Astrocyte (in vitro differentiated cells and primary cell): ENCODE results near the gene KNOP1. TPM values are rescaled to one million over a fixed set of nuclear protein-coding genes. Genes with fewer than 3 reads are reported as not detected.

ENCODE experiments used
- DNase-seq: peaks from one replicate; pipeline ENCODE4 v3.0.0-alpha.2; 2010; ENCODE audit warnings: low read depth
- FAIRE-seq: peaks from 2 replicates; lab custom pipeline; 2011; peaks lifted over from hg19 to GRCh38; lab: Jason Lieb, UNC
- H2AFZ ChIP-seq: 2 replicates; pipeline ENCODE4 v1.6.0; 2012; ENCODE audit warnings: low read depth, low read length, inconsistent platforms
- H3K27ac ChIP-seq: 2 replicates; pipeline ENCODE4 v1.5.1; 2011; ENCODE audit warnings: low read depth, low read length, inconsistent platforms
- H3K27me3 ChIP-seq: 2 replicates; pipeline ENCODE4 v1.6.0; 2011; ENCODE audit warnings: low read length, inconsistent platforms; ENCODE audit not compliant: insufficient read depth
- H3K36me3 ChIP-seq: 2 replicates; pipeline ENCODE4 v1.5.1; 2011; ENCODE audit warnings: low read length, inconsistent platforms; ENCODE audit not compliant: insufficient read depth
- H3K4me1 ChIP-seq: 2 replicates; pipeline ENCODE4 v1.5.1; 2011; ENCODE audit warnings: low read length, inconsistent platforms; ENCODE audit not compliant: insufficient read depth
- H3K4me2 ChIP-seq: 2 replicates; pipeline ENCODE4 v1.6.0; 2012; ENCODE audit warnings: low read length, inconsistent platforms
- H3K4me3 ChIP-seq: 2 replicates; pipeline ENCODE4 v1.5.1; 2011; ENCODE audit warnings: low read depth, mild to moderate bottlenecking, low read length, inconsistent platforms; ENCODE audit not compliant: insufficient read depth
- H3K79me2 ChIP-seq: 2 replicates; pipeline ENCODE4 v1.6.0; 2012; ENCODE audit warnings: mild to moderate bottlenecking, low read length, inconsistent platforms; ENCODE audit not compliant: insufficient read depth
- H3K9ac ChIP-seq: 2 replicates; pipeline ENCODE4 v1.6.0; 2012; ENCODE audit warnings: mild to moderate bottlenecking, low read length, inconsistent platforms
- H3K9me3 ChIP-seq: 2 replicates; pipeline ENCODE4 v1.5.1; 2012; ENCODE audit warnings: low read depth, mild to moderate bottlenecking, low read length, inconsistent platforms; ENCODE audit not compliant: insufficient read depth
- H4K20me1 ChIP-seq: 2 replicates; pipeline ENCODE4 v1.6.0; 2012; ENCODE audit warnings: low read length, inconsistent platforms; ENCODE audit not compliant: insufficient read depth
- H3K27ac Mint-ChIP-seq: one replicate; pipeline ENCODE4 v1.8.0; 2021; ENCODE audit warnings: mild to moderate bottlenecking, mixed read lengths; ENCODE audit not compliant: unreplicated experiment
- H3K27me3 Mint-ChIP-seq: one replicate; pipeline ENCODE4 v1.8.0; 2021; ENCODE audit warnings: low read depth, mixed read lengths; ENCODE audit not compliant: unreplicated experiment
- H3K36me3 Mint-ChIP-seq: one replicate; pipeline ENCODE4 v1.8.0; 2021; ENCODE audit warnings: low read depth, mixed read lengths; ENCODE audit not compliant: unreplicated experiment
- H3K4me1 Mint-ChIP-seq: one replicate; pipeline ENCODE4 v1.8.0; 2021; ENCODE audit warnings: low read depth, mixed read lengths; ENCODE audit not compliant: unreplicated experiment
- H3K4me3 Mint-ChIP-seq: one replicate; pipeline ENCODE4 v1.8.0; 2021; ENCODE audit warnings: mild to moderate bottlenecking, moderate library complexity, mixed read lengths; ENCODE audit not compliant: unreplicated experiment
- H3K9me3 Mint-ChIP-seq: one replicate; pipeline ENCODE4 v1.8.0; 2021; ENCODE audit warnings: mild to moderate bottlenecking, mixed read lengths; ENCODE audit not compliant: unreplicated experiment
- EZH2 ChIP-seq: IDR thresholded peaks from 2 replicates; pipeline ENCODE4 v1.6.1; 2012; ENCODE audit warnings: mild to moderate bottlenecking, low read length, inconsistent platforms; ENCODE audit not compliant: insufficient read depth
- total RNA-seq: library from RNA; stranded (reverse); gene quantifications from 2 replicates; pipeline ENCODE4 v1.2.1, GENCODE V29; 2021
- TF ChIP-seq, protein P1 (sequence below): IDR thresholded peaks from 2 replicates; pipeline ENCODE4 v1.5.1; 2011; ENCODE audit warnings: low read depth, mild to moderate bottlenecking, inconsistent platforms, low read length, moderate library complexity; ENCODE audit not compliant: insufficient read depth

Gene KNOP1
- total RNA-seq, 1 donor from 2014 or later: 22.9 TPM

DNA sequence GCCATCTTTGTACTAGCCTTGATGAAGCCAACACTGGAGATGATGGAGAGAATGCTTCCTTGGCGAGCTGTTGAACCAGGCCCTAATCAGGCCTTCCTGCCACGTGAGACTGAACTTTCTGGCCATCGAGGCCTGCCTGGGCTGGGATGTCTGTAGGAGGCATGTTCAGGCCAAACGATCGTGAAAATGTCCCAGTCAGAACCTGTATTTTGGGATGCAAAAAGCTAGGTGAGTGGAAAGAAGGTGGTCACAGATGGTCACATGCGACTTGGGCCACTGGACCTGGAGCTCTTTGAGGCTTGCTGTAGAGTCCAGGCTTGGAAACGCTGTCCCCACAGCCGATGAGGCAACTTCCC is 12.9 kb downstream of the KNOP1 start:
- Histone ChIP-seq H3K36me3 (peaks cover 20% of the 10 kb centered on the region), H3K4me2 (no peak overlapping the region), H3K4me3 (no peak overlapping the region), H4K20me1 (peaks cover 19% of the 10 kb centered on the region), H3K4me1 (peaks cover 28% of the 10 kb centered on the region), H3K9me3 (no peaks in the 10 kb centered on the region), H3K27ac (peak overlapping the region; percentile 44), H2AFZ (no peak overlapping the region), H3K9ac (no peak overlapping the region), H3K27me3 (no peaks in the 10 kb centered on the region), H3K79me2 (peaks cover 26% of the 10 kb centered on the region)
- Mint-ChIP-seq H3K36me3 (peaks cover 30% of the 10 kb centered on the region), H3K4me1 (peaks cover 35% of the 10 kb centered on the region), H3K4me3 (no peak overlapping the region), H3K27me3 (no peaks in the 10 kb centered on the region), H3K9me3 (peaks cover 5% of the 10 kb centered on the region), H3K27ac (peak overlapping the region; percentile 55)
- TF ChIP-seq, protein P1, sequence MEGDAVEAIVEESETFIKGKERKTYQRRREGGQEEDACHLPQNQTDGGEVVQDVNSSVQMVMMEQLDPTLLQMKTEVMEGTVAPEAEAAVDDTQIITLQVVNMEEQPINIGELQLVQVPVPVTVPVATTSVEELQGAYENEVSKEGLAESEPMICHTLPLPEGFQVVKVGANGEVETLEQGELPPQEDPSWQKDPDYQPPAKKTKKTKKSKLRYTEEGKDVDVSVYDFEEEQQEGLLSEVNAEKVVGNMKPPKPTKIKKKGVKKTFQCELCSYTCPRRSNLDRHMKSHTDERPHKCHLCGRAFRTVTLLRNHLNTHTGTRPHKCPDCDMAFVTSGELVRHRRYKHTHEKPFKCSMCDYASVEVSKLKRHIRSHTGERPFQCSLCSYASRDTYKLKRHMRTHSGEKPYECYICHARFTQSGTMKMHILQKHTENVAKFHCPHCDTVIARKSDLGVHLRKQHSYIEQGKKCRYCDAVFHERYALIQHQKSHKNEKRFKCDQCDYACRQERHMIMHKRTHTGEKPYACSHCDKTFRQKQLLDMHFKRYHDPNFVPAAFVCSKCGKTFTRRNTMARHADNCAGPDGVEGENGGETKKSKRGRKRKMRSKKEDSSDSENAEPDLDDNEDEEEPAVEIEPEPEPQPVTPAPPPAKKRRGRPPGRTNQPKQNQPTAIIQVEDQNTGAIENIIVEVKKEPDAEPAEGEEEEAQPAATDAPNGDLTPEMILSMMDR: no peak
- no peak for TF ChIP-seq EZH2
- FAIRE-seq (no peak), DNase-seq (no peak)

DNA sequence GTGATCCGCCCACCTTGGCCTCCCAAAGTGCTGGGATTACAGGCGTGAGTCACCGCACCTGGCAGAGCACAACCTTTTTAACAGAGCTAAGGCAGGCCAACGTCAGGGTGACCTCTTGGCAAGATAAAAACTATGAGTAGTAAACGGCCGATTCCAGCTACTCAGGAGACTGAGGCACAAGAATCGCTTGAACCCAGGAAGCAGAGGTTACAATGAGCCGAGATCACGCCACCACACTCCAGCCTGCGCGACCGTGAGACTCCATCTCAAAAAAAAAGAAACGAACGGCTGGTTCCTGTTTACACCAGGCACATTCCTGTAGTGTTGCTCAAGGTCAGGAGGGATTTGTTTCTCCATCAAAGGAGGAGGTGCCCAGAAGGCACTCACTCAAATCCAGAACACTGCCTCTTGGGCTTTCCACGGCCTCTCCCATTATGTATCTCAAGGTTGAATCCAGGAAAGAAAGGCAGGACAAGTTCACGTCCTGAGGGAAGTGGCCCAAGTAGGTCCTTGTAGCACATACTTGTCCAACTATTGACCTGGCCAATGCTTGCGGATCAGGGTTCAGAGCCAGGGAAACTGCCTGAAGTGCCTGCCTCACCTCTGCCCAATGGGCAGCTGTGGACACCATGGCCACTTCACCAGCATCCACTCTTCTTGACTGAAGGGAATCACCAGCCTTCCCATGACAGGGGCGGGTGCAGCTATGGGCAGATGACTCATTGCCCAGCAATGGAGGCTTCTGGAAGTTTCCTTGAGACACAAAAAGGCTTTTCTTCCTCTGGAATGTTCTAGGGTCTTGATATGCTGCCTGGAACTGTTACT is 13.5 kb downstream of the KNOP1 start:
- TF ChIP-seq EZH2: no peak

DNA sequence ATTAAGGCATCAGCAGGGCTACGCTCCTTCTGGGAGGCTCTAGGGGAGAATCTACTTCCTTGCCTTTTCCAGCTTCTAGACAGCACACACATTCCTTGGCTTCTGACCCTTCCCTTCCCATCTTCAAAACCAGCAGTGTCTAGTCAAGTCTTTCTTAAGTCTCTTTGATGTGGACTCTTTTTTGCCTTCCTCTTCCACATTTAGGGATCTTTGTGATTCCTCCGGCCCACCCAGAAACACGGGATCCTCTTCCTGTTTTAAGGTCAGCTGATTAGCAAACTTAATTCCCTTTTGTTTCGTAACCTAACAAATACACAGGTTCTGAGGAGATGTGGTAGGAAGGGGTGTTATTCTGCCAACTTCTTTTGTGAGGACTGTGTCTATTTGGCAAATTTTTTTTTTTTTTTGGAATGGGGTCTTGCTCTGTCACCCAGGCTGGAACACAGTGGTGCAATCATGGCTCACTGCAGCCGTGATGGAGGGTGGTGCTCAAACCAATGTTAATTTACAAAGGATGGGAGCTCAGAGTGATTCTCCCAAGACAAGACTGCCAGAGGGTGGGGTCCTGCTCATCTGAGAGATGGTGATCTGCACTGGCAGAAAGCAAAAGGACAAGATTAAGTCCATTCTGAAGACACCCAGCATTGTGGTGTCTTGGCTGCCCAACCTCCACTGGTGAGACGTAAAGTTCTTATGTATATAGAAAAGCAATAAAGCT is 14.7 kb downstream of the KNOP1 start:
- no peak overlapping the region for H3K9ac ChIP-seq
- Mint-ChIP-seq H3K27ac (peak overlapping the region; percentile 38), H3K36me3 (peaks cover 32% of the 10 kb centered on the region), H3K27me3 (no peaks in the 10 kb centered on the region), H3K4me1 (peaks cover 32% of the 10 kb centered on the region), H3K9me3 (peaks cover 5% of the 10 kb centered on the region), H3K4me3 (no peak overlapping the region)
- H3K27me3 ChIP-seq: no peaks in the 10 kb centered on the region
- peaks cover 39% of the 10 kb centered on the region for H3K4me1 ChIP-seq
- H3K9me3 ChIP-seq: no peaks in the 10 kb centered on the region
- peaks cover 21% of the 10 kb centered on the region for H3K36me3 ChIP-seq
- TF ChIP-seq, protein P1: no peak
- TF ChIP-seq EZH2: no peak
- no peak overlapping the region for H3K4me2 ChIP-seq
- H3K4me3 ChIP-seq: no peak overlapping the region
- H2AFZ ChIP-seq: no peak overlapping the region
- peaks cover 22% of the 10 kb centered on the region for H4K20me1 ChIP-seq
- no peak for DNase-seq
- no peak for FAIRE-seq
- H3K27ac ChIP-seq: no peak overlapping the region
- H3K79me2 ChIP-seq: peaks cover 16% of the 10 kb centered on the region

More for the DNA sequence above, 13.5 kb downstream of the KNOP1 start:
- no peak overlapping the region for H3K4me2 ChIP-seq
- peaks cover 20% of the 10 kb centered on the region for H3K36me3 ChIP-seq
- DNase-seq (peak; percentile 70), FAIRE-seq (no peak)
- H3K9me3 ChIP-seq: no peaks in the 10 kb centered on the region
- H3K4me1 ChIP-seq: peaks cover 31% of the 10 kb centered on the region
- H3K9me3 Mint-ChIP-seq: peaks cover 5% of the 10 kb centered on the region
- no peaks in the 10 kb centered on the region for H3K27me3 Mint-ChIP-seq
- no peak overlapping the region for H3K4me3 Mint-ChIP-seq
- peaks cover 20% of the 10 kb centered on the region for H3K79me2 ChIP-seq
- no peak overlapping the region for H3K9ac ChIP-seq
- peaks cover 34% of the 10 kb centered on the region for H3K36me3 Mint-ChIP-seq
- H3K27me3 ChIP-seq: no peaks in the 10 kb centered on the region
- H4K20me1 ChIP-seq: peaks cover 23% of the 10 kb centered on the region
- H3K27ac Mint-ChIP-seq: peak overlapping the region; percentile 55
- peak overlapping the region; percentile 44 for H3K27ac ChIP-seq
- no peak overlapping the region for H2AFZ ChIP-seq
- H3K4me1 Mint-ChIP-seq: peaks cover 41% of the 10 kb centered on the region
- H3K4me3 ChIP-seq: no peak overlapping the region
